Fibroblast of skin of left biceps (primary cell): Measurements from ENCODE around the gene NFX1.
"Not testable (repeated sequence)": the region's sequence is repeated elsewhere in the genome, so short reads cannot be mapped to it uniquely, and the experiment has no call there.

Experiments
- DNase-seq, 2 experiments: peaks; one replicate each; pipeline ENCODE4 v3.0.0-alpha.2; 2013; ENCODE audit warnings: low read depth in 2 of 2

NFX1 gene

GRCh38 chr9:33364127-33364526 is 73.8 kb downstream of the NFX1 start:
- DNase-seq = no peak

GRCh38 chr9:33364814-33365213 is 74.5 kb downstream of the NFX1 start:
- DNase-seq = not testable (repeated sequence)

GRCh38 chr9:33366979-33367480 is 76.7 kb downstream of the NFX1 start:
- no peak for DNase-seq

GRCh38 chr9:33372900-33373299 is 82.6 kb downstream of the NFX1 start:
- DNase-seq = no peak

GRCh38 chr9:33374190-33374589 is 83.9 kb downstream of the NFX1 start:
- no peak for DNase-seq

- peak; percentile 31 to 36 for DNase-seq
Observed at GRCh38 chr9:33374634-33375237, 84.4 kb downstream of the NFX1 start.

- no peak for DNase-seq
Observed at GRCh38 chr9:33375238-33375840, 85.0 kb downstream of the NFX1 start.

- no peak for DNase-seq
Observed at GRCh38 chr9:33375841-33376321, 85.6 kb downstream of the NFX1 start.

GRCh38 chr9:33377089-33377715 is 86.9 kb downstream of the NFX1 start:
- DNase-seq = no peak

GRCh38 chr9:33378121-33378795 is 87.9 kb downstream of the NFX1 start:
- no peak for DNase-seq

GRCh38 chr9:33379666-33380389 is 89.5 kb downstream of the NFX1 start:
- no peak for DNase-seq

GRCh38 chr9:33380390-33381094 is 90.2 kb downstream of the NFX1 start:
- no peak for DNase-seq

- no peak for DNase-seq
Observed at GRCh38 chr9:33381231-33381791, 91.0 kb downstream of the NFX1 start.

GRCh38 chr9:33382397-33382796 is 92.1 kb downstream of the NFX1 start:
- DNase-seq = not testable (repeated sequence)

- DNase-seq = not testable (repeated sequence)
Observed at GRCh38 chr9:33383396-33383795, 93.1 kb downstream of the NFX1 start.

GRCh38 chr9:33385536-33385935 is 95.2 kb downstream of the NFX1 start:
- not testable (repeated sequence) for DNase-seq

- not testable (repeated sequence) for DNase-seq
Observed at GRCh38 chr9:33385979-33386640, 95.8 kb downstream of the NFX1 start.

GRCh38 chr9:33386641-33386996 is 96.3 kb downstream of the NFX1 start:
- not testable (repeated sequence) for DNase-seq

- not testable (repeated sequence) for DNase-seq
Observed at GRCh38 chr9:33386998-33387397, 96.7 kb downstream of the NFX1 start.
